ENCODE measurements around the gene PRDM15.

DNA sequence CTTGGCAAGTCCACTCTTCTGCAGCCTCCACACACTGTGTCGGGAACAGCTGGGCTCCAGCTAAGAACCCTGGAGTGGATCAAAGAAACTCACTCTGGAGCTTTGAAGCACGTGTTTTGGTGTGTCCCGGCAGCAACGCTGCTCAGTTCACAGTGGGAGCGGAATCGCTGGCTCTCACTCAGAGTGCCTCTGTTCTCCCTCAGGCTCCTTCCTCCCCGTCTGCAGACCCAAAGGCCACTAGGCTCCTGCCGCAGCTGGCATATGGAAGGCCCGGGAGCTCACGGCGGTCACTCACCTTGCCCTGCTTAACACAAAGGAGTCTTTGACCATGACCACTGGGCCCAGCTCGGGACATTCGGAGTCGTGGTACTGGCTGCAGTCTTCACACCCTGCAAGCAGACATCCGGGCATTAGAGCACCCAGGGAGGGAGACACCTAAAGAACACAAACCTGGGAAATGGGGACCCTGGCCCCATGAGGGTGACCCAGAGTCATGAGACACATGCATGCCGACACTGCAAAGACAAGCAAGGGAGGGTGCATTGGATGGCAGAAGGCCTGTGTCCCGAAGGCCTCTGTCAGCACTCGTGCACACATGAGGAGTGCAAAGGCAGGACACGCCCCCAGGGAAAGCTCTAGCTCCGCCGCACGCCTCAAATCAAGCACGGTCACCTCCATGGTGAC, 19.7 kb downstream of the PRDM15 start:
- TF ChIP-seq, protein P1, sequence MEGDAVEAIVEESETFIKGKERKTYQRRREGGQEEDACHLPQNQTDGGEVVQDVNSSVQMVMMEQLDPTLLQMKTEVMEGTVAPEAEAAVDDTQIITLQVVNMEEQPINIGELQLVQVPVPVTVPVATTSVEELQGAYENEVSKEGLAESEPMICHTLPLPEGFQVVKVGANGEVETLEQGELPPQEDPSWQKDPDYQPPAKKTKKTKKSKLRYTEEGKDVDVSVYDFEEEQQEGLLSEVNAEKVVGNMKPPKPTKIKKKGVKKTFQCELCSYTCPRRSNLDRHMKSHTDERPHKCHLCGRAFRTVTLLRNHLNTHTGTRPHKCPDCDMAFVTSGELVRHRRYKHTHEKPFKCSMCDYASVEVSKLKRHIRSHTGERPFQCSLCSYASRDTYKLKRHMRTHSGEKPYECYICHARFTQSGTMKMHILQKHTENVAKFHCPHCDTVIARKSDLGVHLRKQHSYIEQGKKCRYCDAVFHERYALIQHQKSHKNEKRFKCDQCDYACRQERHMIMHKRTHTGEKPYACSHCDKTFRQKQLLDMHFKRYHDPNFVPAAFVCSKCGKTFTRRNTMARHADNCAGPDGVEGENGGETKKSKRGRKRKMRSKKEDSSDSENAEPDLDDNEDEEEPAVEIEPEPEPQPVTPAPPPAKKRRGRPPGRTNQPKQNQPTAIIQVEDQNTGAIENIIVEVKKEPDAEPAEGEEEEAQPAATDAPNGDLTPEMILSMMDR (conservative IDR thresholded peaks at IDR 0.05 in 1 of 2, IDR thresholded peaks at IDR 0.05 in 1 of 2; ENCODE audit: extremely low read depth in 1 of 2, insufficient read depth in 1 of 2, low read depth in 1 of 2, low read length in 2 of 2): no peak
- TF ChIP-seq EZH2 (IDR thresholded peaks at IDR 0.05; ENCODE audit: borderline replicate concordance, low read length): no peak

All from mammary epithelial cell (primary cell).